DMS114 treated with DMSO at 0.1 percent for 48 hours (cell line): ENCODE data around the gene ASXL3.

ENCODE experiments used
- DNase-seq: peaks from one replicate; lab custom pipeline; 2025; ENCODE audit not compliant: unreplicated experiment; lab: John Stamatoyannopoulos, UW

ASXL3 gene

DNA sequence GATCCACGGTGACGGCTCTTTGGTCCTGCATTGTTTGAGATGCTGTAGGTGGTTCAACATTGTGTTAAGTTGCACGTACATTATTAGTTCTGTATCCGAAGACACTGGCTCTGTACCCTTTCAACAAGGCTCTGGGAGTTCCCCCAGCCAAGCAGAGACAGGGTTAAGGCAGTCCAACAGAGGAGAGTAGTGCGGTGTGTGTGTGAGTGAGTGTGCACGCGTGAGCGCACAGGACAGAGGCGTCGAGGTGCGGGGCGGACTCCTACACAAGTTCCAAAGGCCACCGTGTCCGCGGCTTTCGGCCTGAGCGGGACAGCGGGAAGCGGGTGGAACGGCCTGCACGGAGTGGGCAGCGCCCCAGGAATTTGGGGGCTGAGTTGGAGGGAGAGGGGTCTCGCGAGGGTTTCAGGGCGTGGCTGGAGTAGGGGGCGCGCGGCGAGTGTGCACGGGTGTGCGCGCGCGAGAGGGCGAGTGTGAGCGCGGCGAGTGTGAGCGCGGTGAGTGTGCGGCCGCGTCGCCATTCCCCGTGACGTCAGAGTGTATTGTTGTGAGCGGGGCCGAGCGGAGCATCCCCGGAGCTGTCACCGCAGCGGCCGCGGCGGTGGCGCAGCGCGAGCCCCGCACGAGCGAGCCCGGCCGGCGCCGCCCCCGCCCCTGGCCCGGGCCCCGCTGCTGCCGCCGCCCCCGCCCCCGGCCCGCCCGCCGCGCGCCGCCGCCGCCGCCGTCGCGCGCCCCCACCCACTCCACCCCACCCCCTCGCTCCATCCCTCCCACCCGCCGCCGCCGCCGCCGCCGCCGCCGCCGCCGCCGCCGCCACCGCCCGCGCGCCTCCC is at the start of gene ASXL3:
TSS of gene ASXL3 (plus strand) at position 535 of the 833 bp plus-strand sequence. CDS start 413 bp downstream, outside the sequence.
- no peak for DNase-seq

DNA sequence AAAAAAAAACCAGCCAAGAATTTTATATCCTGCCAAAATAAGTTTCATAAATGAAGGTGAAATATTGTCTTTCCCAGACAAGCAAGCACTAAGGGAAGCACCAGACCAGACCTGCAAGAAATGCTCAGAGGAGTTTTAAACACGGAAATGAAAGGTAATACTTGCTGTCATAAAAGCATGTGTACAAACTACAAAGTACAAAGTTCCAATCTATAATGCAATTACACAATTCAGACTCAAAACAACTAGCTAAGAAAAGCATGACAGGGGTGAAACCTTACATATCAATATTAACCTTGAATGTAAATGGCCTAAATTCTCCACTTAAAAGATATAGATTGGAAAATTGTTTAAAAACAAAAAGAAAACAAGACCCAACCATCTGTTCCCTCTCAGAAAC is 45.0 kb upstream of the ASXL3 start:
- DNase-seq: no peak

DNA sequence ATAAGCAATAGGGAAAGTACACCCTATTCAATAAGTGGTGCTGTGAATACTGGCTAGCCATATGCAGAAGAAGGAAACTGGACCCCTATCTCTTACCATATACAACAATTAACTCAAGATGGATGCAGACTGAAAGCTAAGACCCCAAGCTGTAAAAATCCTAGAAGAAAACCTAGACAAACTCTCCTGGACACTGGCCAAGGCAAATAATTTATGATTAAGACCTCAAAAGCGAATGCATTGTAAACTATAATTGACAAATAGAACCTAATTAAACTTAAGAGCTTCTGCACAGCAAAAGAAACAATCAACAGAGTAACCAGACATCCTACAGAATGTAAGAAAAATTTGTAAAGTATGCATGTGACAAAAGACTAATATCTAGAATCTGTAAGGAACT is 41.1 kb upstream of the ASXL3 start:
- no peak for DNase-seq

DNA sequence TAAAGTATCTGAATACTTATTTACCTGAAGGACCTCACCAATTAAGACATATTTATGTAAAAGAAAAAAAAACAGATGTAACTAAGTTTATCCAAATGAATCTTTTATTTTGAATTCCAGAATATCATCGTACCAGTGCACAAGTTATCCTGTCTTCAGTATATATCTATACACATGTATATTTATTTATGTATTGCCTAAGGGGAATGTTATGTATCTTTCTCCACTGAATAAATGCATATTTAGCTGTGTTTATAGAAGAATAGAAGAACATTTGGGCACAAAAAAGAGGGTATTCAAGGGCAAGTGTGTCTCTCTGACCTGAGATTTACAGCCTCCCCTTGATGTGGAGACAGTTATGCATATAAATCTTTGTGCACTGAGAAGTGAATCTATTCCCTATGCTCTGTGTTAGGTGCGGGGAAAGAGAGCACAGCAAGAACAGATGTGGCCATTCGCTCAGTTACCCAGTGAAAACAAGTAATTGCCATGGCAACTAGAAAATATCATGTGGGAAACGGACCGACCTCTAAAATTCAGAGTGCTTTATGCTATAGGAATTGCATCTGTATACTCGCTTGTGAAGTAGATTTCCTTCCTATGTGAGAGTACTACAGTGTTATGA is 39.5 kb upstream of the ASXL3 start:
- no peak for DNase-seq

DNA sequence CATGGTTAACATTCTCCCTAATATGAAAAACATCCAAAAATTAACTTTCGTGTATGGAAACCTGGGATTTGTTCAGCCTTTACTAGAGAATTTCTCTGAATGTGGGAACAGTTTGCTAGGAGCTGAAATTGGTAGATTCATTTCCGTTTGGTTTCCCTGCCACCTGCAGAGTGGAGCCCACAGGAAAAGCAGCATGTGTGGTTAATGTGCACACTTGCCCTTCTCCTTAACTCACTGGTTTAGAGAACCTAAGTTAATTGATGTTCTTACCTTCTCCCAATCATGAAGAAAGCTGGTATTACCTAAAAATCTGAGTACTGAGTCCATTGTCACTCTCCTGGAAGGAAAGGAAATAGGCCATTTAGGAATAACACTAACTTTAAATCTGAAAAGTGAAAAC is 37.6 kb upstream of the ASXL3 start:
- no peak for DNase-seq

DNA sequence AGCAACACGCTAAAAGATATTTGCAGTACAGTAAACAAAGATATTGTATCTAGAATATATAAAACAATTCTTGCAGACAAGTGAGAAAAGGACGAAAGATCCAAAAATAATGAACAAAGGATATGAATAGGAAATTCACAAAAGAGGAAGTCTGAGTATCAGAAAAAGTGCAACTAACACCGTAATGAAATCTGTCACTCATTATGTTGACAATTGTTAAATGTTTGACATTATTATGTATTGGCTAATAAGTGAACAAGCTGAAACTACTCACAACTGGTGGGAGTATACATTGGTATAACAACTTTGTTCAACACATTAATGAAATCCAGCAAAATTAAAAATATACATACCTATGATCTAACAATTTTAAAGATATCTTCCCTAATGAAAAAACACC is 36.7 kb upstream of the ASXL3 start:
- no peak for DNase-seq

DNA sequence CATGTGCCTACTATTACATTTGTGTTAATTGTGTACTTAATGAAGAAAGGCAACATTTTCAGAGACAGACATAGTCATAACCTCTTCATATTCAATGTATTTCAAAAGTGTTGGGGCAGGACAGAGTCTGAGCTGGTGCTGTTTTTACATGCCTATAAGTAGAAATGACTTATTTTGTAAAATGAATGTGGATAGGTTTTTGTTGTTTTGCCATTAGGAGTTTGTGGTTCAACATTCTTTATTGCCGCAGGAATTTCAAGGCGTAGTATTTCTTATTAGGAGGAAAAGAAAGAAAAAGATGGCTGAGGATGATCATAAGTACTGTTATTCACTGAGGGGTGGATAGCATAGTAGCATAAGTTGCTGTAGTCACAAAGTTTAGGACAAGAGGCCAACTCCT is 21.2 kb upstream of the ASXL3 start:
- no peak for DNase-seq

DNA sequence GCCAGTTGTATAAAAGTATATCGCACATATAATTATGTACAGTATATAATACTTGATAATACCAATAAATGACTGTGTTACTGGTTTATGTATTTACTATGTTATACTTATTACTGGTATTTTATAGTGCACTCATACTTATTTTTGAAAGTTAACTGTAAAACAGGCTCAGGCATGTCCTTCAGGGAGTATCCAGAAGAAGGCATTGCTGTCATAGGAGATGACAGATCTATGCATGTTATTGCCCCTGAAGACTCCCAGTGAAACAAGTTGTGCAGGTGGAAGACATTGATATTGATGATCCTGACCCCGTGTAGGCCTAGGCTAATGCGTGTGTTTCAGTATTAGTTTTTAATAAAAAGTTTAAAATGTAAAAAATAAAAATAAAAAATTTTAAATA is 20.3 kb upstream of the ASXL3 start:
- no peak for DNase-seq

DNA sequence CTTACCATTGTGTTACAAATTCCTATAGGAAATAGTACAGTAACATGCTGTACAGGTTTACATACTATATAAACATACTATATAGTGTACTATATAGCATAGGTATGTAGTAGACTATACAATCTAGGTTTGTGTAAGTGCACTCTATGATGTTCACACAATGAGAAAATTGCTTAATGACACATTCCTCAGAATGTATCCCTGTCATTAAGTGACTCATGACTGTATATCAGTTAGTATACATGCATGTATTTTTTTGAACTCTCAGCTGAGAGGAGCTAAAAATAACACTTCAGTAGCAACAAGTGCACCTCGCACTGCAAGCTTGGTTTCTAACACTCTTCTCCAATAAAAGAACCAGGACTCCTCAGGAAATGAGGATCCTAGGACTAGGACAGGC is 19.5 kb upstream of the ASXL3 start:
- no peak for DNase-seq

DNA sequence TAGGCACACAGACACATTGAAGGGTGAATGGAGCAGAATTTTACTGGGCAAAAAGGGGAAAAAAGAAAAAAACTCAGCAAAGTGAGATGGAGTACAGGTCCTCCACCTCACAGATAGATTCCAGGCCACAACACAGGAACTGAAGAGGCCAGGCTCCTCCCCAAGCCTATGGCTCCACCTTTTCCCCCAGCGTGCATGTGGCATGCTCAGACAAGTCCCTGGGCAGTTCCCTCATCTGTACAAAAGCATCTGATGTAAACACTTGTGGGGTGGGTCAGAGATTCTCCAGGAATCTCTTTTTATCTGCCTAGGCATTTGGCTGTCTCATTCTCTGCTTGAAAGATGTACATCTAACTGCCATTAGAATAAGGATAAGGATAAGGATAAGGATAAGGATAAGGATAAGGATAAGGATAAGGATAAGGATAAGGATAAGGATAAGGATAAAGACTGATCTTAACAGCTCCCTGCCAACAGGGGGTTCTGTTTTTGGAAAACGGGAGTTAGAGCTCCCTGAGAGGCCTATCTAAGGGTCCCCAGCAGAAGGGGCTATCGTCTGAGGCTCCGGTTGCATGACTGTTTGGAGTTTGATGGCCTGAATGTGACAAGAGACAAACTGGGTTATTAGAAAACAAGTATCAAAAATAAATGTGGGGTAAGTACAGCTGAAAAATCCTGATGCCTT is 17.2 kb upstream of the ASXL3 start:
- no peak for DNase-seq

DNA sequence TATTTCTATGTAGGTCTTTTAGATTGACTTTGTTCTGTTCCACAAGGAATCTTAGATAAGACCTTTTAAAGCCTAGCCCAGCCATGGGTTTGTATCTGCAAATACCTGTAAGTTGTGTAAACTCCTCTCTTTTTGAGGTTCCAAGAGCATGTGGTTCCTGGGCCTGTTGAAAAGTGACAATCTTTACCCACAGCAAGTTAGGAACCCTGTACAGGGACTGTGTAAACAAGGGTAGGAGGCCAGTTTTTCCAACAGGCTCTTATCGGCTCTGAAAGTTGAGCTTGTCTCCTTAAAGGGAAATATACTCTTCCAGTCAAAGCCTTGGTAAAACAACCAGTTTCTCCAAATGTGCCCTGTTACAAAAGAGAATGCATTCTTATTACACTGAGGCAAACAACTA is 15.3 kb upstream of the ASXL3 start:
- DNase-seq: no peak

DNA sequence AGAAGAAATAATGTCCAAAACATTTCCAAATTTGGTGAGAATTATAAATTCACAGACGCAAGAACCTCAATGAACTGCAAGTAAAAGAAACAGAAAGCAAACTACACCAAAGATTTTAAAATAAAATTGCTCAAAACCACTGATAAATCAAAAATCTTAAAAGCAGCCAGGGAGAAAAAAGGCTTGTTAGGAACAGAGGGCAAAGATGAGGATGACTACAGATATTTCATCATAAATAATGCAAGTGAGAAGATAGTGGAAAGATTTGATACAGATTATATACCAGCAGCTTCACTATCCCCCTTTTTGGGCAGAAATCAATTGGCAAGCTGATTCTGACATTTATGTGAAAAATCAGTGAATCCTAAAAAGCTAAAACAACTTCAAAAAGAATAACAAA is 10.3 kb upstream of the ASXL3 start:
- DNase-seq: no peak

DNA sequence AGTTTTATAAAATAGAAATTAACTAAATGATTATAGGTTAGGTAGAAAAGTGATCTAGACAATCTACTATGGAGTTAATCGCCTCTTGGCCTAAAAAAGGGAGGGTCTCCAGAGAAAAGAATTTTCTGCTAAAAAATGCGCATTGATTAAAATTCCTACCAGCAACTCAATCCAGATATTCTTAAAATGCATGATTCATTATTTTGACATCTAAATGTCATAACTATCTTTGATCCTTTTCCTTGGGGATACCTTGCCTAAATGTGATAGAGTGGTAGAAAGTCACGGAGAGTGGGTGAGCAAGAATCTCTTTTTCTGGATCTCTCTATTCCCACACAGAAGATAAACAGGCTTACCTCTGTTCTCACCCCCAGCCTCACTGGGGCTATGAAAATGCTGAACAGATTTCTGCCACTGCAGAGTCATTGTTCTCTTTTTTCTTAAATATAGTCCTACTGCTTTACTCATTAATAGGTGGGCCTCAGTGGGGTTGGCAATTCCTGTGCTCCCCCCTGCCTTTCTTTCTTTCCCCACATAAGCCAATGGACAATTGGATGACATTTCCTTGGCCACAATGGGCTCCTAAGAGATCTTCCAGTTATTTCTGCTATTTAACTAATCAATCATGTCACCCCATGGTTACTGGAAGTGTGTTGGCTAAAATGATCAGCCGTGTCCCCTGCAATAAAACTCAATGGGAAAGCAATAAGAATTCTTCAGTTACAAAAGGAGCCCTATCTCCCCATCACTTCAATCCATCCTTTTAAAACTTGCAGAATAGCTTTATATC is 5.8 kb upstream of the ASXL3 start:
- DNase-seq: no peak

DNA sequence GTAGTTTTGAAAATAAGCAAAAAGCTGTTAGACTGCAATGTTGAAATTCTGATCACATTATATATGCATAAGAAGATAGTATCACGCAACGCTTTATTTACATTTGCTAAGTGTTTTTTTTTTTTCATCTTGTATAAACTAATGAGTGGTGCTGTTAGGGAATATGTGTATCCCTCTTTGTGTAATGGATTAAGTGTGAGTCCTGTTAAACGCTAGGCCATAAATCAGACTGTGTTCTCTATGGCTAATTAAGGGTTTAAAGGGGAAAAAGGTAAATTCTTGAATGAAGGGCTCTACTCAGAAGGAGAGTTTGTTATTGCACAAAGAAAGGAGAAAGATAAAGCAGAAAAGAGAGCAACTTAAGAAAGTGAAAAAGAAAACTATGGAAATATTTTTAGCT is 4.8 kb upstream of the ASXL3 start:
- DNase-seq: no peak

DNA sequence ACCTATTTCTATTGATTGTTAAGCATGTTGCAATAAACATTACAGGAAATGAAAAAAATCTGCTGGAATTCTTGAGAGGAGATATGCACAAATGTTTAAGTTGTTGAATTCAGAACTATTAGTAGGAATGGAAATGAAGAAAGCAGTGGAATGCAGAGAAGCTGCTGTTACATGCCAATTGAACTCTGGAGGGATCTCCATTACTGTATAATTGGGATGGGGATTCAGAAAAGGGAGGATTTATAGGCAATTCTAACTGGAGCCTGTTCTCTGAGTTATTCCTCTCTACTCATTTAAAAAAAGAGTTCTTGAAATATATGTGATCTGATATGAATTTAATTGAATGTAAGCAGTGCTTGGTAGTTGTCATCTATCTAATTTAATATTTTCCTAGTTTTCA is 2.6 kb upstream of the ASXL3 start:
- no peak for DNase-seq

DNA sequence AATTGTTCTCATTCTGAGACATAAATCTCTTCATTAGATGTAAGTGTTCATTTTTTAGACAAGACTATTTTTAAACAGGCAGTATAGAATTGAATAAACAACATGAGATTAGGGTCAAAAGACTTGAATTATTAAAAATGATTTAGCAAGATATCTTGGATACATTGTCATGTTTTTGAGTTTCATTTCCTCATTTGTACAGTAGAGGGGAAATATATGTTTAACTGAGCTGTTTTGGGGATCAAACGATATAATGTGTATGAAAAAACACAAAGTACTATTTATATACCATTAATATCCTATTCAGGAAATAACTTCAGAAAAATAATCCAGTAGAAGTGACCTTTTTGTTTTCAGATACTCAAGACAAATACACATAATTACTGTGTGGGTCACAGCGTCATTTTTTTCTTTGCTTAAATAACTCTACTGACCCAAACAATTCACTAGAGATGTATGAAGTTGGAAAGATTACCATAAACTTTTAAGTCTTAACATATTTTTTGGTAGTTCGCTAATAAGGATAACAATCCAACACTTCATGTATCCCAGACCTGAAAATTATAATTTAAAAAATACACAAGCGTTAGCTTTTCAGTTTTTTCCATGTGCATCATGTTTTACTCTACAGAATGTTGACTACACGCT is 896 bp upstream of the ASXL3 start:
- DNase-seq: no peak

DNA sequence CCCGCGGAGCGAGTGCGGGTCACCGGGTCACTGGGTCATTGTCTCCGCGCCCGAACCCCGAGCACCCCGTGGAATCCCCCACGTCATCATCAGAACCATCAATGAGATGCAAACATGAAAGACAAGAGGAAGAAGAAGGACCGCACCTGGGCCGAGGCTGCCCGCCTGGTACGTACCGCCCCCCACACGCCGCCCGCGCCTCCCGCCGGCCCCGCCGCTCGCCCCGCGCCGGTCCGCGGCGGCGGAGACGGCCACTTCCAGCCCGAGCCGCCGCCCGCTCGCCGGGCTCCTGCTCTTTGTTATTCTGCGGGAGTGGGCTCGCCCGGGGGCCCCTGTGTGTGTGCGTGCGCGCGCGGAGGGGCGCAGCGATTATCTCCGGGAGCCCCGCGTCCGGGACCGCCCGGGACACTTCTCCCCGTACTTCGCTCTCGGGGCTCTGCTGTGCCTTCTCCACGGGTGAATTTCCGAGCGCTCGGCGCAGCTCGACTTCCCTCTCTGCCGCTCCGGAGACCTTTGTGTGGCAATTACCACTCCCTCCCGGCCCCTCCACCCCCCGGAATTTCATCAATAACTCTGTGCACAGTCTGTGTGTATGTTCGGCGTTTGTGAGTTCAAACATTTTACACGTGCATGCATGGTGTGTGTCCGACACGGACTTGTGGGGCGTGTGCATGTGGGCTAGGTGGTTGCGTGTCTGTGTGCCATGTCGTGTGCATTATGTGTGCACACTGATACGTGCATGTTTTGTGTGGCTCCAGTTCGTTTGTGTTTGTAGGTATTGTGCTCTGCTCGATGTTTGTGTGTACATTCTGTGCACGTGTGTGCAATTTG is 714 bp downstream of the ASXL3 start:
- no peak for DNase-seq

DNA sequence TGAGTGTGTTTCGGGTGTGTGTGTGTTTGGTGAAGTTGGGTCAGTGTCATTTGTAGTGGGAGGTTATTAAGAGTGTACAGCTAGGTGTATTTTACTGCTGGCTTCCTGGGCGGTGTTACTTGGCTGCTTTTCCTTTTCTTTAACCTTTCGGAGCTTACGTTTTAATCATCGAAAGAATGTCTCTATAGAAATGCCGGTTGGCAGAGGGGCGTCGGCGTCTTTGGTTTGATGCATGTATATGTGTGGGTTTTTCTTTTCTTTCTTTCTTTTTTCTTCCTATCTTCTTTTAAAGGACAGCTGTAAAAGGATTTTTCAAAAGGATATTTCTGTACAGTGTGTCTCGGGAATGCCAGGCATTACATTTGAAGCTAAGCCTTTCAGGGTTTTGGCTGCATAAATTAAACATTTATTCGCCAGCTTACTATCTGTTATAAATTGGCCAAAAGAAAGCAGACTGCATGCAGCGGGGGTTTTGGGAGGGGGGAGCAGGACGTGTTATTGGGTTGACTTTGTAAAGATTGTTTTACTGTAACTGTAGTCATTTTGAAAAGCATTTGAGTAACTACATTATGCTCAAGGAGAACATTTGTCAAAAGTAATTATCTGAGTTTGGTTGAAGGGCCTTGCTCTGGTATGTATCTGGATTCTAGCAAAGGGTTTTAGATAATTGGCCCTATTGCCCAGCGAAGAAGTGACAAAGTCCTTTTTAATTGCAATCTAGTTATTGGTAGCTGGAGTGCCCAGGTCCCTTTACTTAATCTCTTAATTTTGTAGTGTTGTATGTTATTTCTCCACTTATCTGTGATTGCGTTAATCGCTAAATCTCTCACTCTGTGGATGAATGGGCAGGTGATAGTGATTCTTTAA is 1.6 kb downstream of the ASXL3 start:
- no peak for DNase-seq

DNA sequence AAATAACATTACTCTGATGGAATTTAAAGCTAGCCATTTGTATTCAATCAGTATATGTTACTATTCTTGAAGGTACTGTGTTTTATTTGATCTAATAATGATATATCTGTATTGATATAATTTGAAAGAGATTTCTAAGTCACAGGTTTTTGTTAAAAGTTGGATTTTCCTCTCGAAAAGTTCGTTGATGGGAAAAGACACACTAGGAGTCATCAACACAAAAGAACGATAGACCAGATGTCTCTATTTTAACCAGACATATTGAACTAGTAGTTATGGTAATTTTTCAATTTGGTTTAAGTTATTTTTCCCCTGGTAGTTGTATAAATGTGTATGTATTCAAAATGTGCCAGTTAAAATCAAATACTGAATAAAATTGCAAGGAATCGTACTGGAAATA is 2.5 kb downstream of the ASXL3 start:
- no peak for DNase-seq
